B cell (primary cell): ENCODE data around the gene MANBA. TPM values are rescaled to one million over a fixed set of nuclear protein-coding genes. Genes with fewer than 3 reads are reported as not detected.

Source experiments
- ATAC-seq: fragments of 200-7000 bp; cut with Tn5 transposase; one replicate; pipeline ENCODE4 v1.10.0; 2021; ENCODE audit warnings: low read depth, mild to moderate bottlenecking, moderate number of reproducible peaks, moderate library complexity
- CTCF ChIA-PET: fragments of 350-600 bp; sonication (Branson Sonifier 250); formaldehyde crosslinking; loops from one replicate; lab custom pipeline; 2021; ENCODE audit warnings: antibody characterized with exemption, inconsistent platforms; lab: Charles Lee
- POLR2A ChIA-PET: fragments of 350-600 bp; sonication (Branson Sonifier 250); formaldehyde crosslinking; loops from one replicate; lab custom pipeline; 2021; ENCODE audit warnings: antibody characterized with exemption; lab: Charles Lee
- DNase-seq: peaks from one replicate; pipeline ENCODE4 v3.0.0; 2013
- H2AFZ ChIP-seq: 2 replicates; pipeline ENCODE4 v1.6.1; 2012; ENCODE audit warnings: mild to moderate bottlenecking, low read depth, low read length; ENCODE audit not compliant: insufficient read depth, poor library complexity, severe bottlenecking
- H3K27ac ChIP-seq, 2 donors: 1 replicate in 1 of 2; 2 replicates in 1 of 2; pipeline ENCODE4 v1.5.1; 2012 to 2013; ENCODE audit warnings: low read length in 2 of 2, mild to moderate bottlenecking in 2 of 2, moderate library complexity in 1 of 2
- H3K27me3 ChIP-seq, 4 experiments: fragments of 200-600 bp in 1 of 4; sonication (generic) in 1 of 4; replicated peaks in 1 of 4; 1 replicate in 2 of 4; 2 replicates in 2 of 4; pipeline versions ENCODE4 v1.6.1 to v1.7.0; 2013 to 2016; ENCODE audit warnings: low read length in 3 of 4, mild to moderate bottlenecking in 2 of 4, mixed read lengths in 1 of 4, moderate library complexity in 1 of 4; ENCODE audit not compliant: insufficient read depth in 4 of 4, control insufficient read depth in 3 of 4; ENCODE audit errors: control extremely low read depth in 1 of 4
- H3K36me3 ChIP-seq, 2 experiments: replicated peaks in 1 of 2; 1 replicate in 1 of 2; 2 replicates in 1 of 2; pipeline versions ENCODE4 v1.6.1 to v1.7.1; 2013; ENCODE audit warnings: low read length in 1 of 2; ENCODE audit not compliant: insufficient read depth in 2 of 2, control insufficient read depth in 1 of 2; ENCODE audit errors: control extremely low read depth in 1 of 2, extremely low read depth in 1 of 2
- H3K4me1 ChIP-seq, 2 donors: fragments of 200-600 bp in 1 of 2; sonication (generic) in 1 of 2; 1 replicate in 1 of 2; 2 replicates in 1 of 2; pipeline versions ENCODE4 v1.5.1 to v1.6.1; 2013 to 2017; ENCODE audit warnings: low read length in 2 of 2; ENCODE audit not compliant: control insufficient read depth in 2 of 2, insufficient read depth in 2 of 2
- H3K4me2 ChIP-seq: replicated peaks from 2 replicates; pipeline ENCODE3; 2012; ENCODE audit warnings: mild to moderate bottlenecking, low read depth, low read length; ENCODE audit not compliant: poor library complexity, severe bottlenecking
- H3K4me3 ChIP-seq, 5 experiments: fragments of 200-600 bp in 1 of 5; sonication (generic) in 1 of 5; 1 replicate in 3 of 5; 2 replicates in 2 of 5; pipeline versions ENCODE4 v1.5.1 to v1.7.0; 2011 to 2016; ENCODE audit warnings: low read length in 4 of 5, mild to moderate bottlenecking in 4 of 5, low read depth in 2 of 5, control low read depth in 1 of 5, moderate library complexity in 1 of 5; ENCODE audit not compliant: insufficient read depth in 1 of 5; ENCODE audit errors: control extremely low read depth in 1 of 5, extremely low read depth in 1 of 5
- H3K79me2 ChIP-seq: fragments of 200-600 bp; sonication (generic); one replicate; pipeline ENCODE4 v1.6.0; 2016; ENCODE audit warnings: low read length; ENCODE audit not compliant: control insufficient read depth, insufficient read depth
- H3K9ac ChIP-seq: fragments of 200-600 bp; sonication (generic); 2 replicates; pipeline ENCODE4 v1.6.1; 2017; ENCODE audit warnings: mild to moderate bottlenecking, low read length, moderate library complexity
- H3K9me3 ChIP-seq, 3 donors: one replicate each; pipeline versions ENCODE4 v1.6.1 to v1.7.1; 2013; ENCODE audit warnings: low read length in 2 of 3; ENCODE audit not compliant: control insufficient read depth in 2 of 3, insufficient read depth in 1 of 3; ENCODE audit errors: control extremely low read depth in 1 of 3
- H4K20me1 ChIP-seq: 2 replicates; pipeline ENCODE4 v1.6.0; 2012; ENCODE audit warnings: mild to moderate bottlenecking, low read length; ENCODE audit not compliant: insufficient read depth, control insufficient read depth, poor library complexity, severe bottlenecking
- H3K27ac Mint-ChIP-seq: one replicate; pipeline ENCODE4 v1.8.0; 2021; ENCODE audit warnings: mixed read lengths
- H3K27me3 Mint-ChIP-seq: one replicate; pipeline ENCODE4 v1.8.0; 2021; ENCODE audit warnings: mixed read lengths
- H3K4me1 Mint-ChIP-seq: one replicate; pipeline ENCODE4 v1.8.0; 2021; ENCODE audit warnings: mixed read lengths
- H3K4me3 Mint-ChIP-seq: one replicate; pipeline ENCODE4 v1.8.0; 2021; ENCODE audit warnings: mixed read lengths
- H3K9me3 Mint-ChIP-seq: one replicate; pipeline ENCODE4 v1.8.0; 2022; ENCODE audit warnings: mixed read lengths; ENCODE audit not compliant: insufficient read depth
- EZH2 ChIP-seq: IDR thresholded peaks from 2 replicates; pipeline ENCODE4 v1.6.1; 2012; ENCODE audit warnings: borderline replicate concordance, low read depth, mild to moderate bottlenecking, moderate library complexity, low read length; ENCODE audit not compliant: insufficient read depth, poor library complexity, severe bottlenecking
- WGBS: methylation state at CpG from one replicate; pipeline ENCODE4 v1.1.5; 2013; ENCODE audit warnings: missing lambda C conversion rate; ENCODE audit not compliant: insufficient coverage; 5-methylcytosine and 5-hydroxymethylcytosine counted together
- intact Hi-C: fragments of 100-400 bp; cut with micrococcal nuclease; formaldehyde crosslinking; loops from one replicate; pipeline ENCODE4 v1.10.0; 2022
- polyA plus RNA-seq: library from polyadenylated mRNA; depleted of rRNA; stranded (reverse); fragments of >200 nt; gene quantifications from 2 replicates; pipeline ENCODE4 v1.2.3, GENCODE V29; 2012
- total RNA-seq, 2 donors: library from RNA; stranded (reverse); fragments of 120-200 nt in 1 of 2; gene quantifications; 1 replicate in 1 of 2; 2 replicates in 1 of 2; pipeline versions ENCODE4 v1.2.3 to v1.2.4, GENCODE V29; 2013 to 2022
- TF ChIP-seq, protein P1 (sequence below): fragments of 200-600 bp; IDR thresholded peaks from one replicate; pipeline ENCODE4 v1.8.0; 2022; ENCODE audit warnings: antibody characterized with exemption, mild to moderate bottlenecking

MANBA gene
- total and polyA plus RNA-seq, 2 donors (not counting 1 experiment from before 2014, with no cell fraction given): 91.6 to 119 TPM

DNA sequence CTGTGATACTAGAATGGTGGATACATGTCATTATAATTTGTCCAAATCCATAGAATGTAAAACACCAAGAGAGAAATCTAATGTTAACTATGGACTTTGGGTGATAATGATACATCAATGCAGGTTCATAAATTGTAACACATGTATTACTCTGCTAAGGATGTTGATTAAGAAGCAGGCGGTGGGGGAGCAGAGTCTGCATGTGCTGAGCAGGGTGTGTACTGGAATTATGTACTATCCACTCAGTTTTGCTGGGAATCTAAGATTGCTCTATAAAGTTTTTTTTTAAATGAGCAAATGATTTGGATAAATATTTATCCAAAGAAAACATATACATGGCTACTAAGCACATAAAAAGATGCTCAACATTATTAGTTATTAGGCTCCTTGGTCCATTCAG lies 15.0 kb upstream of the MANBA start:
- no peaks in the 10 kb centered on the region for H3K27me3 Mint-ChIP-seq
- CTCF ChIA-PET: no interaction called here
- peaks cover 0 to 1% (median 0%) of the 10 kb centered on the region in 3 donors for H3K9me3 ChIP-seq
- H3K36me3 ChIP-seq: no peaks in the 10 kb centered on the region
- intact Hi-C loops: no loop called here
- ATAC-seq: no peak
- no peak for DNase-seq
- no peak overlapping the region for H2AFZ ChIP-seq
- H3K27me3 ChIP-seq: no peaks in the 10 kb centered on the region
- H3K79me2 ChIP-seq: no peaks in the 10 kb centered on the region
- no peak overlapping the region for H3K27ac Mint-ChIP-seq
- no peaks in the 10 kb centered on the region for H4K20me1 ChIP-seq
- no peak overlapping the region for H3K9ac ChIP-seq
- no peak overlapping the region for H3K4me3 Mint-ChIP-seq
- TF ChIP-seq, protein P1, sequence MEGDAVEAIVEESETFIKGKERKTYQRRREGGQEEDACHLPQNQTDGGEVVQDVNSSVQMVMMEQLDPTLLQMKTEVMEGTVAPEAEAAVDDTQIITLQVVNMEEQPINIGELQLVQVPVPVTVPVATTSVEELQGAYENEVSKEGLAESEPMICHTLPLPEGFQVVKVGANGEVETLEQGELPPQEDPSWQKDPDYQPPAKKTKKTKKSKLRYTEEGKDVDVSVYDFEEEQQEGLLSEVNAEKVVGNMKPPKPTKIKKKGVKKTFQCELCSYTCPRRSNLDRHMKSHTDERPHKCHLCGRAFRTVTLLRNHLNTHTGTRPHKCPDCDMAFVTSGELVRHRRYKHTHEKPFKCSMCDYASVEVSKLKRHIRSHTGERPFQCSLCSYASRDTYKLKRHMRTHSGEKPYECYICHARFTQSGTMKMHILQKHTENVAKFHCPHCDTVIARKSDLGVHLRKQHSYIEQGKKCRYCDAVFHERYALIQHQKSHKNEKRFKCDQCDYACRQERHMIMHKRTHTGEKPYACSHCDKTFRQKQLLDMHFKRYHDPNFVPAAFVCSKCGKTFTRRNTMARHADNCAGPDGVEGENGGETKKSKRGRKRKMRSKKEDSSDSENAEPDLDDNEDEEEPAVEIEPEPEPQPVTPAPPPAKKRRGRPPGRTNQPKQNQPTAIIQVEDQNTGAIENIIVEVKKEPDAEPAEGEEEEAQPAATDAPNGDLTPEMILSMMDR: no peak
- no peak for TF ChIP-seq EZH2
- no peak overlapping the region for H3K4me2 ChIP-seq
- H3K4me1 Mint-ChIP-seq: no peaks in the 10 kb centered on the region
- no CpG with 5 or more reads among the region's 1 CpG for WGBS
- no peaks in the 10 kb centered on the region for H3K9me3 Mint-ChIP-seq
- no peak overlapping the region for H3K27ac ChIP-seq
- POLR2A ChIA-PET: no interaction called here
- H3K4me1 ChIP-seq: peaks cover 0 to 3% of the 10 kb centered on the region in 2 donors
- no peak overlapping the region for H3K4me3 ChIP-seq

DNA sequence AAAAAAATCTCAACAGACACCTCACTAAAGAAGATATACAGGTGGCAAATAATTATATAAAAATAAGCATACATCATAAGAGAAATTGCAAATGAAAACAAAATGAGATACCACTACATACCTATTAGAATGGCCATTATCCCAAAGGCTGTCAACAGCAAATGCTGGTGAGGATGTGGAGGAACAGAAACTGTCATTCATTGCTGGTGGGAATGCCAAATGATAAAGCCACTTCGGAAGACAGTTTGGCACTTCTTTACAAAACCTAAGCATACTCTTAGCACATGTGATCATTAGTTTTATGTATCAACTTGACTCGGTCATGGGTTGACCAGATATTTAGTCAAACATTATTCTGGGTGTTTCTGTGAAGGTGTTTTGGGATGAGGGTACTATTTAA lies 13.5 kb upstream of the MANBA start:
- Histone ChIP-seq H3K79me2 (no peaks in the 10 kb centered on the region), H4K20me1 (no peaks in the 10 kb centered on the region), H3K4me1 (peaks cover 0 to 3% of the 10 kb centered on the region in 2 donors), H2AFZ (no peak overlapping the region), H3K4me3 (no peak overlapping the region), H3K27me3 (no peaks in the 10 kb centered on the region), H3K36me3 (no peaks in the 10 kb centered on the region), H3K27ac (no peak overlapping the region), H3K4me2 (no peak overlapping the region), H3K9ac (no peak overlapping the region), H3K9me3 (peaks cover 0 to 4% (median 1%) of the 10 kb centered on the region in 3 donors)
- no peaks in the 10 kb centered on the region for H3K27me3 Mint-ChIP-seq
- ATAC-seq: no peak
- no peak for DNase-seq
- CTCF ChIA-PET: no interaction called here
- intact Hi-C loops: no loop called here
- H3K4me1 Mint-ChIP-seq: no peaks in the 10 kb centered on the region
- POLR2A ChIA-PET: no interaction called here
- TF ChIP-seq EZH2: no peak
- TF ChIP-seq, protein P1: no peak
- no peak overlapping the region for H3K27ac Mint-ChIP-seq
- no peaks in the 10 kb centered on the region for H3K9me3 Mint-ChIP-seq
- WGBS: 100% methylated on average over 1 of the region's 2 CpGs
- no peak overlapping the region for H3K4me3 Mint-ChIP-seq
